Fibroblast of the aortic adventitia (primary cell): ENCODE data around the gene SLITRK3. TPM values are rescaled to one million over a fixed set of nuclear protein-coding genes. Genes with fewer than 3 reads are reported as not detected.
"Not testable (repeated sequence)": the region's sequence is repeated elsewhere in the genome, so short reads cannot be mapped to it uniquely, and the experiment has no call there.

ENCODE experiments used
- DNase-seq: peaks from one replicate; pipeline ENCODE4 v3.0.0-alpha.2; 2010; ENCODE audit warnings: low read depth
- H3K4me3 ChIP-seq: 2 replicates; pipeline ENCODE4 v1.5.1; 2011; ENCODE audit warnings: low read depth, mild to moderate bottlenecking, control low read depth, low read length, moderate library complexity
- total RNA-seq: library from RNA; depleted of rRNA; stranded (reverse); fragments of >200 nt; gene quantifications from 2 replicates; pipeline ENCODE4 v1.2.3, GENCODE V29; 2012; ENCODE audit warnings: low replicate concordance
- TF ChIP-seq, protein P1 (sequence below): IDR thresholded peaks from 2 replicates; pipeline ENCODE4 v1.5.1; 2011; ENCODE audit warnings: mild to moderate bottlenecking, low read length, control low read depth, inconsistent platforms; ENCODE audit not compliant: insufficient read depth

The SLITRK3 gene
- total RNA-seq, 1 donor = not detected

DNA sequence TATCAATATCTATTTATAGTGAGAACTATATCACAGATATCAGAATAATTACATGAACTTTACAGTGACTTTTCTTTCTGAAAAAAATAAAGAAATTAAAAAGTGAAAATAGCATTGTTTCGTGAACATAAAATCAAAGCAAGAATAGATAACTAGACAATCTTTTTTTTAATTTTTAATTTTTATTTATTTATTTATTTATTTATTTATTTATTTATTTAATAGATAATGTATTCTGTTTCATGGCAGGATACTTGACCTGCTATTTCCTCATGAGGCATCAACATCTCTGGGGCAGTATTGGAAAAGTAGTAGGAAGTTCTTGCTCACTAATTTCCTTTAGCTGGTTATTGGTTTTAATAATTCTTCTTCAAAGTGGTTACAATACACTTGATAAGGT lies 33.3 kb downstream of the SLITRK3 start:
- DNase-seq = no peak
- TF ChIP-seq, protein P1, sequence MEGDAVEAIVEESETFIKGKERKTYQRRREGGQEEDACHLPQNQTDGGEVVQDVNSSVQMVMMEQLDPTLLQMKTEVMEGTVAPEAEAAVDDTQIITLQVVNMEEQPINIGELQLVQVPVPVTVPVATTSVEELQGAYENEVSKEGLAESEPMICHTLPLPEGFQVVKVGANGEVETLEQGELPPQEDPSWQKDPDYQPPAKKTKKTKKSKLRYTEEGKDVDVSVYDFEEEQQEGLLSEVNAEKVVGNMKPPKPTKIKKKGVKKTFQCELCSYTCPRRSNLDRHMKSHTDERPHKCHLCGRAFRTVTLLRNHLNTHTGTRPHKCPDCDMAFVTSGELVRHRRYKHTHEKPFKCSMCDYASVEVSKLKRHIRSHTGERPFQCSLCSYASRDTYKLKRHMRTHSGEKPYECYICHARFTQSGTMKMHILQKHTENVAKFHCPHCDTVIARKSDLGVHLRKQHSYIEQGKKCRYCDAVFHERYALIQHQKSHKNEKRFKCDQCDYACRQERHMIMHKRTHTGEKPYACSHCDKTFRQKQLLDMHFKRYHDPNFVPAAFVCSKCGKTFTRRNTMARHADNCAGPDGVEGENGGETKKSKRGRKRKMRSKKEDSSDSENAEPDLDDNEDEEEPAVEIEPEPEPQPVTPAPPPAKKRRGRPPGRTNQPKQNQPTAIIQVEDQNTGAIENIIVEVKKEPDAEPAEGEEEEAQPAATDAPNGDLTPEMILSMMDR = no peak
- H3K4me3 ChIP-seq = no peak overlapping the region

DNA sequence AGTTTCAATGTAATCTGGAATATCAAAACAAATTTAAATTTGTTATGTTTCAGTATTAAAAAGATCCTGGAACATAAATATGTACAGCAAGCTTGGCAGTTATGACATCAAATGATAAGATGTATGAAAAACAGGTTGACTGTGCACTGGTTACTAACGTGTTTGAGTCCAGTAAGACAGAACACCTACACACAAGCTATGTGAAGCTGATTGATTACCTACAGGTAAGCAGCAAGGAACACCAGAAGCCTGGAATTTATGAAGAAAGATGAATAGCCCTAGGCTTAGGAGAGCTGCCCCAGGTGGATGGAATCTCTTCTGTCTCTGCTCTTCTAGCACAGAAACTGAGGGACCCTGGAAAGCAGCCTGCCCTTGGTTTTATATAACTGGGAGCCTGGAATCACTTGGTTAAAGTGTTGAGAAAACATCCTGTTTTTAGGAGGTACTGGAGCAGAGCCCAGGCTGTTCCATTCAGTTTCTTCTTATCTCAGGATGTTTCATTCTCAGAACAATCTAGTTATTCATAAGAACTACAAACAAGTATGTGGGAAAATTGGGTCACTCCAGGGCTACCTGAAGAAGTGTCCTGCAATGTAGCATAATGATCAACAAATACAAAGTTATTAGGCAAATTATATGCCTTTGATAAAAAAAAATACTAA lies 36.3 kb downstream of the SLITRK3 start:
- no peak overlapping the region for H3K4me3 ChIP-seq
- DNase-seq = no peak
- TF ChIP-seq, protein P1 = no peak

DNA sequence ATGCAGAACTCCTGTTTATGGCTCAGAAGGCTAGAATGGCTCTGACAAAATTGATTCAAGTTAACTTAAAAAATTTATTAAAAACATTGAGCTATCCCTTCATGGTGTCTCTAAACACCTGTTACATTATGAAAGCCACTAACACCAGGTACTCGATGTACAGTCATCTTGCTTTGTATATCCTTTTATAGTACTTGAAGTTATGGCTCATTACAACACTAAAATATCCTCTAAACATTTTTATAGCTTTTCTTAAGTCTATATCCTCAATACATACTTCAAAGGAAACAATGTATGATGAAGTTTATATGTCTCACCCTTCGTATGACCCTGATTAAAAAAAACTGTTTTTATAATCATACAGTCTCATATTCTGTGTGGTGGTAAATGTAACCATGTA lies 38.2 kb downstream of the SLITRK3 start:
- DNase-seq = no peak
- TF ChIP-seq, protein P1 = no peak
- H3K4me3 ChIP-seq = no peak overlapping the region

DNA sequence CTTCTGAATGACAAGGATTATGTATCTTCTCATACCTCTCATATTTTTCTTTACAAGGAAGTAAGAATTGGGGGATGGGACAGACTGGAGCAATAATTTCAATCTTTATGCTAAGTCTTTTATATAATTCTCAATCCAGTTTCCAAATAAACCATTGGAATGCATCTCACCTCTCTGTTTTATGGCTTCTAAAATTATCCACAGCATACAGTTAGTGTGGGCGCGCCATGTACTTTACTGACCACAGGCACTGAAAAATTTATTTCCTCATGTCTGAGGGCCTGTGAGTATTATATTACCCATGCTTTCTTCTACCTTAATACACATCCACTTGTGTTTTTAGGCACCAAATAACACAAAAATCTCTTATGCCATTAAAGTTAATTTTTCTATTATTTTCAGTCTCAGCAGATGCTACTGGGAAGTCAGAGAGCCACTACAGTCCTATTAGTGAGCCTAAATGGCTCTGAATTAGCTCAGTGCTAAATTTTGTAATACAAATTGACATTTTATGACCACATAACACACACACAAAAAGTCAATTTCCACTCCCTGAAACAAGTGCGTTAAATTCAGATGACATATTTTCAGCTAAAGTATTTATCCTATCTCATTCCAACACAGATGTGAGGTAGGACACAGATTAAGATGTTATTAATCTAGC lies 39.3 kb downstream of the SLITRK3 start:
- H3K4me3 ChIP-seq = no peak overlapping the region
- TF ChIP-seq, protein P1 = no peak
- no peak for DNase-seq

DNA sequence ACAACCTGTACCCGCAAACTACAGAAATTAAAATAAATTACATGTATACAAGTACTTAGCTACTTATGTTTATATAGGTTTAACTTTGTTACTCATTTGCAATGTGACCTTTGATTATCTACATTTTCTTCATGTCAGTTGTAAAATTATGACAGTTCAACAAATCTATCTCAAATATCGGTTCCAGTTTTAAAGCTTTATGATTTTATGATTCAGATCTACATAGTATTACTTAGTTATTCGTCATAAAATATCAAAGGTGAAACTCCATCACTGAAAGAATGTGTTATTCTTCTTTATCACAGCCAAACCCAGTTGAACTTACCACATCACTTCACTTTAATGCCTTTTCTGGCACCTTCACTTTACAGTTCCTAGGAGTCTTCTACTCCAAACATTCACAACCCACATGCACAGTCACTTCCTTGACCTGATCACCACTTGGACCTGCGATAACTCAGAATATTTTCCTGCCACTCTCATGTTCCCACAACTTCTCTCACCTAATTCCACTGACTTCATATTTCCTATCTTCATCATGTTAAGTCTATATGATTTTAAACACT lies 47.2 kb downstream of the SLITRK3 start:
- no peak for DNase-seq
- no peak overlapping the region for H3K4me3 ChIP-seq
- TF ChIP-seq, protein P1 = no peak

DNA sequence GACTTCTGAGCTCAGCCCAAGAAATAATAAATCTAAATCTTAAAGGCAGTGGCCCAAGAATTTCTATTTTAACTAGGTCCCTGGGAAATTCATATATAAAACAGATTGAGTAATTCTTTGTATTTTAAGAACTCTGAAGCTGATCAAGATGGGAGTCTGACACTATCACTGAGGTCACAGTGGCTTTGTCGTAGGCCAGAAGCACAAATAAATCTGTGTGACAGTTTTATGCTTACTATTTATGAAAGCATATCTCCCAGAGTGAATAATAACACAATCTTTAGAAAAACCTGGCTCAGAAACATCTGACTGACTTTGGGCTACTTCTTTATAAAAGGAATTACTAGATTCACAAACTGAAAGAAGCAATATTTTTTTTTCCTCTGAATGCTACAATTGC lies 51.9 kb downstream of the SLITRK3 start:
- DNase-seq = no peak
- no peak overlapping the region for H3K4me3 ChIP-seq
- TF ChIP-seq, protein P1 = no peak

DNA sequence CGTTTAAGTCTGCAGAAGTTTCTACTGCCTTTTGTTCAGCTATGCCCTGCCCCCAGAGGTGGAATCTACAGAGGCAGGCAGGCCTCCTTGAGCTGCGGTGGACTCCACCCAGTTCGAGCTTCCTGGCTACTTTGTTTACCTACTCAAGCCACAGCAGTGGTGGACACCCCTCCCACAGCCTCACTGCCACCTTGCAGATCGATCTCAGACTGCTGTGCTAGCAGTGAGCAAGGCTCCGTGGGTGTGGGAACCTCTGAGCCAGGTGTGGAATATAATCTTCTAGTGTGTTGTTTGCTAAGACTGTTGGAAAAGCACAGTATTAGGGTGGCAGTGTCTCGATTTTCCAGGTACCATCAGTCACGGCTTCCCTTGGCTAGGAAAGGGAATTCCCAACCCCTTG lies 56.3 kb downstream of the SLITRK3 start:
- H3K4me3 ChIP-seq, DNase-seq: not testable (repeated sequence)
